ENCODE results near the gene OVCH1. TPM values are rescaled to one million over a fixed set of nuclear protein-coding genes. Genes with fewer than 3 reads are reported as not detected.
"Not testable (repeated sequence)": the region's sequence is repeated elsewhere in the genome, so short reads cannot be mapped to it uniquely, and the experiment has no call there.

The OVCH1 gene
- total RNA-seq, 1 experiment from 2014 or later, result not detected

DNA sequence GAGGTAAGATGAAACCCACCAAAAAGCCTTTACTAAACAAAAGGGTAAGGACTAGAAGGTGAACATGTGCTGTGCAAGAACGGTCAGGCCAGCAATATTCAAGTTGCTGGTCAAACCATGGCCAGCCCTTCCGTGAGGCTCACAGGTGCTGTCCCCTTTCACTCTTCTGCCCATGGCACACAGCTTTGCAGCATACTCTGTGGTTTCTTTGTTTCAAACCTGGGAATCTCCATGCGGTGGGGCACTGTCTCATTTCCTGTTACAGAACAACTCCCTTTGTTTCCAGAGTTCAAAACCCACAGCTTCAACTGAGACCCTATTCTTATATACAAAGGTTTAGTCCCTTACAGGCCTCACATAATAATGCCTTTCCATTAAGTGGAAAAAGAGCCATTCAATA, 1.7 kb upstream of the OVCH1 start:
- DNase-seq (ENCODE audit: low spot score), result no peak

DNA sequence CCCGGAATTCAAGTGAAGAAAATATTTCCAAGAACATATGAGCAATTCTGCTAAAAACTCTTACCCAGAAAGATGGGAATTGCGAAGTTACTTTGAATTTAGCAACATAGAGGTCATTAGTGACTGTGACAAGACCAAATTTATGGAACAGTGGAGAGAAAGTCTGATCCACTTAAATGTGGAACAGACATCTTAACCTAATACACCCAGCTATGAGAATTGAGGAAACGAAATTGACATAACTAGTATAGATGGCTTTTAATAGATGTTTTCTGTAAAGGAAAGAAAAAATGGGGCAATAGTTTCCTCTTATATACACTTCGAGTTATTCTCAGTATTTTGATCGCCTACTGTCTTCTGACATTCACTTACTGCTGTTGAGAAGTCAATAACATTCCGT, 4.6 kb downstream of the OVCH1 start:
- DNase-seq (ENCODE audit: low spot score), result no peak

DNA sequence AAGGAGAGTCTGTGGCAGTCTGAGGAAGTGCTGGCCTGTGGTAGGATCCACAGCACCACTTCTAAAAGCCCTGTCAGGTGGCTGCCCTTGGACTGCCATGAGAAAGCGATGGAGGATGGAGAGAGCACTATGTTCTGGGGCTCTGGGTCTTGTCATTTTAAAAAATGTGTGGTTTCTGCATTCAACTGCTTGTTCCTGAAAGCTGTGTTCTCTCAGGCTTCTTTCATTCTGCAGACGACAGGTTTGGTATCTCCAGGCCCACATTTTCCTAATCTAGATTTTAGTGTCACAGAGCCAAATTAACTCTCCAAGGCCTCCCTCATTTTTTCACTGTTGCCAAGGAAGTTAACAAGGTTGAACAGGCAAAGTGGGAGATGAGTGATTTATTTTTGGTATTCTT, 10.5 kb downstream of the OVCH1 start:
- DNase-seq (ENCODE audit: low spot score), result no peak

DNA sequence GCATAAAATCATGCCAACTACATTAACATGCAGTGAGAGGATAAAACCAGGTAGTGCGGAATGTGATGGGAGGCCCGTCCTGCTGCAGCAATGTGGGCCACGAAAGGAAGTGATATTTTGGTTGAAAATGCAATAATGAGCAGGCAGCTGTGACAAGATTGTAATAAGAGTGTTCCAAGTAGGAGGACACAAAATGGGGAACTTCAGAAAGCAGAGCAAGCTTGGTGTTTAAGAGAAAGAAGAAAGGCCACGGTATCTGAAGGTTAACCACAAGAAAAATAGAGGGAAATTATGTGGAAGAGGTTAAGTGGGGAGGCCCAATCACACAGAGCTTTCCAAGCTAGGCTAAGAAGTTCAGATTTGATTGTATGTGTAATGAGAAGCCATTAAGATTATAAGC, 34.3 kb downstream of the OVCH1 start:
- no peak for DNase-seq (ENCODE audit: low spot score)

DNA sequence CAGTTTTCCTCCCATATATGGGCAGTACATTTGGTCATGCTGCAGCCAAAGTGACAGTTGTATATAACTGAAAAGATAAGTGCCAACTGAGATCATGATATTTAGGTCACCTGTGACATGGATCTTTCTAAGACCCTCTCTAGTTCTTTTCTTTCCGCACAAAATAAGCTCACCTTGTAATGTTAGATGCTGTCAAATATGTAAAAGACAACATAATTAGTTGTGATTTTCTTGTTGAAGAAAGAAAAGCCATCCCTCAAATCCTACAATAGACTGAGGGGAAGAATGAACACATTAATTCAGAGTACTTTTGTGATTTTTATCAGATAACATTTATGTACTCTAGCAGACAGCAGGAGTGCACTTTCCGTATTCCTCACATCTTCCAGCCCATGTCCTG, 37.4 kb downstream of the OVCH1 start:
- no peak for DNase-seq (ENCODE audit: low spot score)

DNA sequence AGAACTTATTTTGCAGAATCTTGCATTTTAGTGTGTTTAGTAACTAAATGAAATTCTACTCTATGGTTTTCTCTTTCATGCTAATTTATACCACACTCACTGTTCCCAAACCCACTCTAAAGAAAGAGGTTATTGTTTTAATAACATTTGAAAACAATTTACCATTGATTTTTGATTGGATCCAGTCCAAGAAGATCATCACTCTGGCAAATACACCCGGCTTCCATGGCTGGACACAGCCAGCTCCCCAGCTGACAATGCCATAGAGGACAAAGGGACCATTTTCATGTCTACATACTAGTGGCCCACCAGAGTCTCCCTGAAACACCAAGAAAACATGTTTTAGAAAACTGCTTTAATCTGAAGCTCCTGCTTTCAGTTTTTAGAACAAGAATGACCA, 42.4 kb downstream of the OVCH1 start:
- no peak for DNase-seq (ENCODE audit: low spot score)

DNA sequence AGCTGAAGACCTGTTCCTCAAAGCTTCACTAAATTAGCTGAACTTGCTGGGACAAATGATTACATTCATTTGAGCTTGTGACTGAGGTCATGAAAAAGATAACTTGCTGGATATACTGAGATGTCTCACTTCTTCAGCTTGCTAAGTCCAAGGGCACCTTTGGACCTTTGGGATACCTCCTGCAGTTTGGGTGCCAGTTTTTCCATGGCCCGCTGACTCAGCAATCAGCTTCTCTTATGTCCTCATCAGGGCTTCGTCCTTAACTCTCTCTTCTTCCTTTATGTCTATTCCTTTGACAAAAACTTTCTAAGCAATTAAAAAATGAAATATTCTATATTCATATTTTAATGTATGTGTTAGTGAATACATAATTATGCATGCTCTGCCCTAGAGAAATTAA, 45.6 kb downstream of the OVCH1 start:
- DNase-seq (ENCODE audit: low spot score), result no peak

DNA sequence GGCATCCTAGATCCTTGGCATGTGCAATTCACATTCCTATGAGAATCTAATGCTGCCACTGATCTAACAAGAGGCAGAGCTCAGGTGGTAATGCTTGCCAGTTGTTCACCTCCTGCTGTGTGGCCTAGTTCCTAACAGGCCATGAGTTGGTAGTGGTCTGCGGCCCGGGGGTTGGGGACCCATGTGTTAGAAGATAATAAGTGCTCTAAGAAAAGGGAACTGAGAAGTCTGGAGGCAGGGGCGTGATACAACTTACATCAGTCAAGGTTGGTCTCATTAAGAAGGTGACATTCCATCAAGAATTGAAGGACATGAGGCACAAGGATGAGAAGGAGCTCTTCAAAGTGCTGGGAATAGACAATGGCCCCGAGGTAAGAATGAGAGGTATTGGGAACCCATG, 49.3 kb downstream of the OVCH1 start:
- no peak for DNase-seq (ENCODE audit: low spot score)

DNA sequence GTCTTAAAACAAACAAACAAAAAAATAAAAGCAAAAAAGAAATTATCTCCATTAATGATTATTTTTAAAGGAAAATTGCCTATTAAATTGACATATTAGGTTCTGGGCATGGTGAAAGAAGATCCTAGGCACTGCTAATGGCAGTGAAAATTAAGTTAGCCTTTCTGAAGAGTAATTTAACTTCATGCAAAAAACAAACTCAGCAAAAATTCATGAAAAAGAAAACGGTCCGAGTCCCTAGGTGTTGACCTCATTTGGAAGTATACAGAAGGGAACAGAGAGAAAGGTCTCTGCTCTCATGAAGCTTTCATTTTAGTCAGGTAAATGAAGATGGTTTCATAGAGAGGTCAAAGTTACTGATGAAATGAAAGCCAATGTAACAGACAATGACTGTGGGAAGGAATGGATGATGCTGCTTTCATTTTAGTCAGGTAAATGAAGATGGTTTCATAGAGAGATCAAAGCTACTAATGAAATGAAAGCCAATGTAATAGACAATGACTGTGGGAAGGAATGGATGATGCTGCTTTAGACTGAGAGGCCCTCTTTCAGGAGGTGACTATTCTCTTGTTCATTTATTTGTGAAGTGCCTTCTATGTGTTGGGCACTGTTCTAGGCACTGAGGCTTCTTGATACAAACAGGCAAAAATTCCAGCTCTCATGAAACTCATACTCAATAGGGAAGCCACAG, 50.1 kb downstream of the OVCH1 start:
- no peak for DNase-seq (ENCODE audit: low spot score)

DNA sequence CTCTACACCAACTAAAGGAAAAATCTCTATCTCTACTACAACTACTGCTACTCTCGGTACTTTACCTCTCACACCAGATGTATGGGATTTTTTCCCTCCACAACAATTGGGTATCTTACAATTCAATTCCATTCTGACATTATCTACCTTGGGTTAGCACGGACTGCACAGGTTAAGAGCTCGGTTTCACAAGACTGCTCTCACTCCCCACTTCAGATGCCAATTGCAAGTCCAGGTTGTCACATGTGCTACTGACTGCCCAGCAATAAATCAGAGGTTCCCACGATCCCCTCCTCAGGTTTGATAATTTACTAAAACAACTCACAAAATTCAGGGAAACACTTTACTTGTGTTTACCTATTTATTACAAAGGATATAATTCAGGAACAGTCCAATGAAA, 58.0 kb downstream of the OVCH1 start:
- no peak for DNase-seq (ENCODE audit: low spot score)

DNA sequence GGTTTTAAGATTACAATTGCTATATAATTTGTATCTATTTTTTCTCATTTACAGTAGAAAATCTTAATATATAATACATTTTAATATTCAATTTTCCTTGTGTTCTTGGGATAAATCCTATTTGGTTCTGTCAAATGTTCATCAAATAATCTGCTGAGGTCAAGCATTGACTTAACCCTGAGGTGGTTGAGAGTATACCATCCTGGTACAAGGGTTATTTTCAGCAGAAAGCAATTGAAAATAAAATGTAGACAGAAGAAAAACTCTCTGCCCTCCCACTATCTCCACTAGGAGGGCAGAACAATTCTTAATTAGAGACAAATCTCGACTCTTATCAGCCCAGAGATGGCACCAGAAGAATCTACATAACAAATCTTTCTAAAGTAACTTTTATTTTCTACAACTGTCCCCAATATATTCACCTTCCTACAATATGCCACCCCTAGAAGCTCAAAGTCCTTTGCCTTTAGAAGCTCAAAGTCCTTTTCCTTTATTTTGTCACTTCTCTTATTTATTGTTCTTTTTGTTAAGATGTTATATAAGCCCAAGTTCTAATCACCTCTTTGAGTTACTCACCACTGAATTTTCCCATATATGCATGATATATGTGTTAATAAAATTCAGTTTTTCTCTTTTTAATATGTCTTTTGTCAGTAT, 58.6 kb downstream of the OVCH1 start:
- DNase-seq (ENCODE audit: low spot score), result no peak

DNA sequence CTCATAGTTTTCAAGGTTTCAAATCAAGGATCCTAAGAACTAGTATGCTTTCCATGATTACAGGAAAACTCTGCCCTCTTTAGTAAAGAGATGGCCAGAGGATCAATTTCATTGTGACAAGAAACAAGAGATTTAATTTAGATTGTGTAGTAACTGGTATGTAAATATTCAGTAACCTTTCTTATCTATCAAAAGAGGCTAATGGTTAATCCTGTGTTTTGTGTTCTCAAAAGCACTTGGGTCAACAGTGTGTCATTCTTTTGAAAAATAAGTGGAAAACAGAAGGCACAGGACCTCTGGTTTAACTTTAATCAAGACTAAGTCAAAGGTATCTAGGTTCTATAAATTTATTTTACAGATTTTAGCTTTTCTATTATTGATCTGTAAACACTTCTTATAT, 59.9 kb downstream of the OVCH1 start:
- DNase-seq (ENCODE audit: low spot score), result no peak

DNA sequence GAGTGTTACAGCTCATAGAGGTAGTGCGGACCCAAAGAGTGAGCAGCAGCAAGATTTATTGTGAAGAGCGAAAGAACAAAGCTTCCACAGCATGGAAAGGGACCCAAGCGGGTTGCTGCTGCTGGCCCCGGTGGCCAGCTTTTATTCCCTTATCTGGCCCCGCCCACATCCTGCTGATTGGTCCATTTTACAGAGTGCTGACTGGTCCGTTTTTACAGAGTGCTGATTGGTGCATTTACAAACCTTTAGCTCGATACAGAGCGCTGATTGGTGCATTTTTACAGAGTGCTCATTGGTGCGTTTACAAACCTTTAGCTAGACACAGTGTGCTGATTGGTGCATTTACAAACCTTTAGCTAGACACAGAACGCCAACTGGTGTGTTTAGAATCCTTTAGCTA, 60.7 kb downstream of the OVCH1 start:
- not testable (repeated sequence) for DNase-seq (ENCODE audit: low spot score)

DNA sequence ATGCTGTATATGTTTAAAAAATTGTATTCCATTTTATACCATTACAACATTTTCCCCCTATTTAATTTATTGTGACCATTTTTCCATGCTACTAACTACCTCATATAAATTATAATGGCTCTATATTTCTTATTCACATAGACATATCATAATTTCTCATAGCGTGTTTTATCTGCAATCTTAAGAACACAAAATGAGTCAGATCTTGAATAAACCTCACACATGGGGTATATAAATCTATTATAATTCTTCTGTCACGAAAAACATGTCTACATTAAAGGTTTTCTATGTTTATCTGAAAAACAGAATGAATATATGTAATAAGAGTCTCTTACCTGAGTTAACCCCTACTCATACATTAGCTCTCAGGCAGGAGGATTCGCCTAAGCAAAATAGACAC, 66.0 kb downstream of the OVCH1 start:
- DNase-seq (ENCODE audit: low spot score), result no peak

DNA sequence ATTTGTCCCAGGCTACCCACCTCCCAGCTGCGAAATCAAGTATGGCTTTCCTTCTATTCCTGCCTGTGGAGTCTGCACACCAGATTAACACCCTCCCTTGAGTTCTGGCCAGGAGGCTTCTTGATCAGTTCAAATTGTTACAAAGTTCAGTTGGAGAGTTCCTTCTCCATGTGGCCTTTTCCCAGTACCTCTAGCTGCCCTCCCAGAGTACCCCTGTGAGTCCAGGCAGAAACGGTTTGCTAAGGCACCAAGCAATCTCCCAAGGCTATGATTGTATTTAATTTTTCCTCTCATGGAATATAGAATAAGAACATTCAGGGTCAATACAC, 66.8 kb downstream of the OVCH1 start:
- no peak for DNase-seq (ENCODE audit: low spot score)

DNA sequence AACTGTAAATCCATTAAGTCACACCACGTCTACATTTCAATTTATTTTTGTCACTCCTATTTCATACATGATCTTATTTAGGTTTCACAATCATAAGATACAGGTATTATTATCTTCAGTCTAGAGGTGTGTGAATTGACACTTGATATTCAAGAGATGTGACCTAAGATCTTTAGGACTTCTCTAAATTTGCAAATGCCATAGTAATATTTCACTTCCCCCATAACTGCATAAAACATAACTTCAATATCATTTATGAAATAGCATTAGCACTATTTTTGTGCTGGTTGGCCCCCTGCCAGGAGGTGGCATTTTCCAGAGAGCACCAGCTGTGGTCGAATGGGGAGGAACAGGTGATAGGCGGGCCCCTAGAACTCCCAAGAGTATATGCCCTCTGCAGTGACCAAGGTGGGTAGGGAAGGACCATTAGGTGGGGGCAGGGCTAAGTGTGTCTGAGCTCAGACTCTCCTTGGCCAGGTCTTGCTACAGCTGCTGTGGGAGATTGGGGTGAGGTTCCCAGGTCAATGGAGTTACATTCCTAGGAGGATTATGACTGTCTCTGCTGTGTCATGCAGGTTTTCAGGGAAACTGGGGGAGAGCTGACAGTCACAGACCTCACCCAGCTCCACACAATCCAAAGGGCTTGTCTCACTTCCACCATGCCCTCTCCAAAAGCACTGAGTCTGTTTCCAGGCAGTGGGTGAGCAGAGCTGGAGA, 67.3 kb downstream of the OVCH1 start:
- no peak for DNase-seq (ENCODE audit: low spot score)

DNA sequence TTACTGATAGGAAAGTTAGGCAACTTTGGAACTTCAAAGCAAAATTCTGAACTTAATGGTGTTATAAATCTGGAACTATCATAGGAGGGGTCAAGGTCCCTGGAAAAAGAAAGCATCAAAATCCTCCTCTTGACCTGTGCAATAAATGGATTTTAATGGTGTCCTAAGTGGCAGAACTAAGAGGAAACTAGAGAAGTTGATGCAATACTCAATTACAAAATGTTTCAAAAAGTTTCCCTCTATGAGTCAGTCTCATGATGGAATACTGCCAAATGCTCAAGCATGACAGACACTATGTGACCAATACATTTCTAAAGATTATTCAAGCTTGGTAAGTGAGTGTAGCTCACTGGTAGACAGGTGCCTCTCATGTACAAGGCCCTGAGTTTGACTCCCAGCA, 68.9 kb downstream of the OVCH1 start:
- DNase-seq (ENCODE audit: low spot score), result peak; percentile 39

DNA sequence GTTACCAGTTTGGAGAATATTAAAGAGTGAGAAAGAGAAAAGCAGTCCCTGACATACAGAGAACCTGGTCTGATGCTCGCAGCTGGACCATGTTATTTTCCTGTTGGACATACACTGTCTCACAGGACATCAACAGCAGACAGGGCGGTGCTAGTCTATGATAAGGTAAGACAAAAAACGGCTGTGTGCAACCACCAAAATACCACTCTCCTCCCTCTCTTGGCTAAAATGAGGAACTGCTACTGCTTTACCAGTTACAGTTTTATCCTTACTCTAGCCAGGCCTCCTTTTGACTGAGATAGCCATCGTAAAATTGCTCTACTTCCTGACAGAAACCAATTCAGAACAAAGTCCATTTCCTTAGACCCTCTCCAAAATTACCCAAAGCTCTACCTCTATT, 69.5 kb downstream of the OVCH1 start:
- DNase-seq (ENCODE audit: low spot score), result no peak

DNA sequence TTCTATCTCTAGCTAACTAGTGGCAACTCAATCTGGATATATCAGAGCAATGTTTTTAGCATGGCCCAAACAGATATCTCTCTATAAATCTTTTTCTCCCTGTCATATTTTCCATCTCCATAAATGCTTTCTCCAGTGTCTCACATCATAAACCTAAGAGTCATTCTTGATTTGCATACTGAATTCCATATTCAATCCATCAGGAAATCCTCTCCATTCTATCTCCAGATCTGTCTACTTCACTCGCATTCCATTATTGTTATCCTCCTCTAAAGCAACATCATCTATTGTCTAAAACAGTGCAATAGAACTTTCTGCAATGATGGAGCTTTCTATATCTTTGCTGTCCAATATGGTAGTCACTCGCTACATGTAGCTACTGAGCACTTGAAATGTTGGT, 71.0 kb downstream of the OVCH1 start:
- no peak for DNase-seq (ENCODE audit: low spot score)

DNA sequence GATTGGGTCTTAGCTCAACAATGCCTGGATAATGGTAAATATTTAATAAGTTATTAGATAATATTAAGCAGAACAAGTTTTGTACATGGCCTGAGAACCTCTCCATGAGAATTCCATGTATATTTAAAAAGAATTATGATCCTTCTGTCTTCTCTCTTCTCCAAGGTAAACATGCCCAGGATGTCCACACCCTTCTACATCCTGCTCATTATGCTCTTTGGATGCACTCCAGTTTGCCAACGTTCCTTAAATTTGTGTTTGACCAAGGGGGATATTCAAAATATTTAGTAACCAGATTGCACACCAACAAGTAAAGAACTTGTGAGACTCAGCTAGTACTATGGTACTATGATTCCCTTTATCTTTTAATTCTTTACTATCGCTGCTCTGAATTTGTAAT, 71.8 kb downstream of the OVCH1 start:
- DNase-seq (ENCODE audit: low spot score), result no peak

DNA sequence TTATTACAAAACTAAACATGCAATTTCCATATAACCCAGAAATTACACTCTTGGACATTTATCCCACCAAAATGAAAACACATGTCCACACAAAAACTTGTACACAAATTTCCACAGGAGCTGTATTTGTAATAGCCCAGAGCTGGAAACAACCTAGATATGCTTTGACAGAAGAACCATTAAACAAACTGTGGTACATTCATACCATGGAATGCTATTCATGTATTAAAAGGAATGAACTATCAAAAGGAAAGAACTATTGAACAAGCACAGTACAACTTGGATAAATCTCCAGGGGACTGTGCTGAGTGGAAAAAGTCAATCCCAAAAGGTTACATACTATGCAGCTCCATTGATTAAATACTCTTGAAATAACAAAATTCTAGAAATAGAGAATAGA, 80.7 kb downstream of the OVCH1 start:
- DNase-seq (ENCODE audit: low spot score), result no peak

DNA sequence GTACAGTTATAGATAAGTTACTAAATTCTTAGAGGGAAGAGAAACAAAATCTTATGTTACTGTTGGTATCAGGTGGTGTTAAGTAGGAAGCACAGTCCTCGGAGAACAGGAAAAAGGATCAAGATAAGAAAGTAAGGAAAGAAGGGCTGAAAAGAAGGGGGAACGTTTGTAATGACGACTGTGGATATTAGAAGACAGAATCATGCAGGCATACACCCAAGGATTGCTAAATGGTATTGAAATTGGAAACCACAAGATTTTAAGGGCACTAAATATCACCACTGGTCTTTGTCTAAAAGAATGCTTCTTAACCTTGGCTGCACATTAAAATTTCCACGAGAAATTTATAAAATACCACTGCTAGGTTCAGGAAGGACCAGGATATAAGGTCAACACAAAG, 82.4 kb downstream of the OVCH1 start:
- DNase-seq (ENCODE audit: low spot score), result no peak

DNA sequence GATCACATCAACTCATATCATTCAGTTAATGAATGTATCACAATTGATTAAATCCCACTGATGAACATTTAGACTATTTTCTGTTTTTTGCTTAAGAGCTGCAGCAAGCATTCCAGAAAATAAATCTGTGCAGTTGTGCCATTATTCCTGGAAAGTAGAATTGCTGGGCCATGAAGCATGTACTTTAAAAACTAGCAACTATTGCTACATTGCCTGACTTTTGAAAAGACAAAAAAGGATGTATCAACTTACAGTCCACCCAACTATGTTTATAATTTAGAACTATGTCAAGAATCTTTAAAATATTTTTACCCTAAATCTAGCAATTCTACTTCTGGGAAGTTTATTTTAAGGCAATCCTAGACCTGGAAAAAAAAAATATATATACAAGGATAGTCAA, 83.1 kb downstream of the OVCH1 start:
- DNase-seq (ENCODE audit: low spot score), result no peak

DNA sequence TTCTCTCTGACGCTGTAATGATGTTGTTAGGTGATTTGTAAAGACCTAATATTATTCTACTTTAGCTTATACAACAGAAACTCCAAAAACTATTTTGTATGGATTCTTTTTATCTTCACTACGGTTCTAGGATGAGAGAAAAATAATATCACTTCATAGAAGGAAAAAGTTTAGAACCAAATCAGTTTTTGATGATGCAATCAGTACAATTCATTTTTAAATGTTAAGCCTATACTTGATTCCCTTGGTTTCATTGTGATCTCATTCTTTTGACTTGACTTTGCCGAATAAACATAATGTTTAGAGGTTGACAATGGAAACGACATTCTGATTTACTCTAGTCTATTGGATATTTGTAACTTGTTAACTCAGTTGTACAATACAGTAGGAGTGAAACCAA, 91.9 kb downstream of the OVCH1 start:
- DNase-seq (ENCODE audit: low spot score), result no peak
